ENCODE measurements around the gene DOCK10.

GRCh38 chr2:224930990-224931389, 111.3 kb downstream of the DOCK10 start:
- TF ChIP-seq CTCF (IDR thresholded peaks at IDR 0.05), result no peak
- no peak for TF ChIP-seq POLR2A (IDR thresholded peaks at IDR 0.05)

Measured in heart left ventricle (tissue), 13 donors.